H1 (cell line): ENCODE data around the gene DGUOK. TPM values are rescaled to one million over a fixed set of nuclear protein-coding genes. Genes with fewer than 3 reads are reported as not detected.
"Not testable (repeated sequence)": the region's sequence is repeated elsewhere in the genome, so short reads cannot be mapped to it uniquely, and the experiment has no call there.

Source experiments
- CTCF ChIA-PET: fragments of 300-600 bp; sonication (Branson Sonifier 250); formaldehyde crosslinking; loops from one replicate; lab custom pipeline; 2021; ENCODE audit not compliant: partially characterized antibody; lab: Charles Lee
- POLR2A ChIA-PET: fragments of 300-600 bp; sonication (Branson Sonifier 250); formaldehyde crosslinking; loops from one replicate; lab custom pipeline; 2021; ENCODE audit warnings: inconsistent platforms; ENCODE audit not compliant: partially characterized antibody; lab: Charles Lee
- DNase-seq, 2 experiments: peaks; one replicate each; pipeline versions ENCODE4 v3.0.0 to v3.0.0-alpha.2; 2010 to 2022; ENCODE audit warnings: low spot score in 2 of 2, low read depth in 1 of 2, mixed read lengths in 1 of 2
- FAIRE-seq: peaks from 2 replicates; lab custom pipeline; 2011; peaks lifted over from hg19 to GRCh38; lab: Jason Lieb, UNC
- H2AFZ ChIP-seq: 2 replicates; pipeline ENCODE4 v1.8.1; 2012; ENCODE audit warnings: low read length, inconsistent platforms
- H2AK5ac ChIP-seq: 2 replicates; pipeline ENCODE4 v1.6.1; 2013; ENCODE audit warnings: low read depth, low read length
- H2BK120ac ChIP-seq: replicated peaks from 2 replicates; pipeline ENCODE3; 2013; ENCODE audit warnings: low read depth, low read length, inconsistent platforms
- H2BK12ac ChIP-seq: 2 replicates; pipeline ENCODE4 v1.6.1; 2013; ENCODE audit warnings: low read depth, low read length
- H2BK15ac ChIP-seq: 2 replicates; pipeline ENCODE4 v1.6.1; 2013; ENCODE audit warnings: low read length
- H2BK20ac ChIP-seq: 2 replicates; pipeline ENCODE4 v1.6.1; 2013; ENCODE audit warnings: low read length
- H2BK5ac ChIP-seq: 2 replicates; pipeline ENCODE4 v1.6.1; 2013; ENCODE audit warnings: low read depth, low read length
- H3K14ac ChIP-seq: 2 replicates; pipeline ENCODE4 v1.6.1; 2013; ENCODE audit warnings: inconsistent platforms; ENCODE audit not compliant: insufficient read length
- H3K18ac ChIP-seq: 2 replicates; pipeline ENCODE4 v1.6.1; 2013; ENCODE audit warnings: low read length; ENCODE audit errors: extremely low read depth
- H3K23ac ChIP-seq: 2 replicates; pipeline ENCODE4 v1.6.1; 2013; ENCODE audit warnings: inconsistent platforms; ENCODE audit not compliant: insufficient read length
- H3K23me2 ChIP-seq: 2 replicates; pipeline ENCODE4 v1.6.1; 2013; ENCODE audit warnings: low read depth, low read length
- H3K27ac ChIP-seq: 2 replicates; pipeline ENCODE4 v1.6.1; 2011; ENCODE audit warnings: low read depth, low read length, inconsistent platforms
- H3K27me3 ChIP-seq, 4 experiments: replicated peaks in 1 of 4; 1 replicate in 1 of 4; 2 replicates in 3 of 4; pipeline versions ENCODE4 v1.6.1 to v1.8.1; 2011 to 2013; ENCODE audit warnings: low read length in 3 of 4, mild to moderate bottlenecking in 3 of 4, inconsistent platforms in 2 of 4, mixed read lengths in 2 of 4, moderate library complexity in 1 of 4; ENCODE audit not compliant: control insufficient read depth in 3 of 4, insufficient read depth in 3 of 4; ENCODE audit errors: extremely low read depth in 1 of 4
- H3K36me3 ChIP-seq, 4 experiments: 2 replicates each; pipeline versions ENCODE4 v1.6.1 to v1.8.1; 2011 to 2013; ENCODE audit warnings: mild to moderate bottlenecking in 4 of 4, low read length in 3 of 4, moderate library complexity in 2 of 4, control low read depth in 1 of 4, inconsistent platforms in 1 of 4; ENCODE audit not compliant: insufficient read depth in 4 of 4, control insufficient read depth in 2 of 4
- H3K4ac ChIP-seq: replicated peaks from 2 replicates; pipeline ENCODE3; 2013; ENCODE audit warnings: low read length, low read depth, mixed read lengths, inconsistent platforms; ENCODE audit not compliant: insufficient read length
- H3K4me1 ChIP-seq, 4 experiments: replicated peaks in 1 of 4; 1 replicate in 1 of 4; 2 replicates in 3 of 4; pipeline versions ENCODE4 v1.6.1 to v1.8.1; 2011 to 2013; ENCODE audit warnings: low read length in 3 of 4, inconsistent platforms in 2 of 4, mixed read lengths in 1 of 4; ENCODE audit not compliant: insufficient read depth in 4 of 4, control insufficient read depth in 3 of 4
- H3K4me2 ChIP-seq, 2 experiments: 2 replicates each; pipeline versions ENCODE4 v1.6.1 to v1.8.1; 2011 to 2013; ENCODE audit warnings: low read depth in 2 of 2, low read length in 2 of 2, control low read depth in 1 of 2, inconsistent platforms in 1 of 2, mild to moderate bottlenecking in 1 of 2; ENCODE audit not compliant: insufficient read depth in 1 of 2
- H3K4me3 ChIP-seq, 4 experiments: fragments of 200-600, 300-600 bp in 1 of 4; sonication (generic), shearing (Covaris generic), sonication (Bioruptor Twin) in 1 of 4; 2 replicates each; pipeline versions ENCODE4 v1.5.1 to v1.8.1; 2011 to 2016; ENCODE audit warnings: low read length in 4 of 4, low read depth in 3 of 4, control low read depth in 2 of 4, inconsistent platforms in 2 of 4, mild to moderate bottlenecking in 2 of 4, mixed read lengths in 1 of 4, moderate library complexity in 1 of 4; ENCODE audit not compliant: insufficient read depth in 2 of 4; ENCODE audit errors: extremely low read depth in 1 of 4
- H3K56ac ChIP-seq: replicated peaks from 2 replicates; pipeline ENCODE3; 2013; ENCODE audit warnings: low read depth, mild to moderate bottlenecking, mixed read lengths, low read length, inconsistent platforms; ENCODE audit not compliant: insufficient read length
- H3K79me1 ChIP-seq: 2 replicates; pipeline ENCODE4 v1.6.1; 2013; ENCODE audit warnings: low read depth, low read length, control low read depth
- H3K79me2 ChIP-seq, 2 experiments: 2 replicates each; pipeline versions ENCODE4 v1.6.1 to v1.8.1; 2012 to 2013; ENCODE audit warnings: low read length in 2 of 2, mild to moderate bottlenecking in 2 of 2, inconsistent platforms in 1 of 2; ENCODE audit not compliant: insufficient read depth in 2 of 2, control insufficient read depth in 1 of 2
- H3K9ac ChIP-seq, 4 experiments: replicated peaks in 1 of 4; 1 replicate in 1 of 4; 2 replicates in 3 of 4; pipeline versions ENCODE4 v1.6.1 to v1.8.1; 2011 to 2013; ENCODE audit warnings: low read depth in 3 of 4, low read length in 3 of 4, control low read depth in 2 of 4, mild to moderate bottlenecking in 2 of 4, moderate library complexity in 2 of 4, inconsistent platforms in 1 of 4; ENCODE audit errors: extremely low read depth in 1 of 4
- H3K9me3 ChIP-seq, 2 experiments: 2 replicates each; pipeline versions ENCODE4 v1.6.1 to v1.8.1; 2012 to 2013; ENCODE audit warnings: mild to moderate bottlenecking in 2 of 2, moderate library complexity in 2 of 2, control low read depth in 1 of 2, inconsistent platforms in 1 of 2, low read depth in 1 of 2, low read length in 1 of 2, mixed read lengths in 1 of 2; ENCODE audit not compliant: insufficient read depth in 2 of 2
- H4K20me1 ChIP-seq, 2 experiments: replicated peaks in 1 of 2; 2 replicates each; pipeline versions ENCODE3 to v1.8.1; 2011 to 2013; ENCODE audit warnings: inconsistent platforms in 2 of 2, low read length in 2 of 2, mild to moderate bottlenecking in 1 of 2; ENCODE audit not compliant: insufficient read depth in 2 of 2, control insufficient read depth in 1 of 2
- H4K5ac ChIP-seq: 2 replicates; pipeline ENCODE4 v1.6.1; 2013; ENCODE audit warnings: low read length, low read depth, mixed read lengths, inconsistent platforms; ENCODE audit not compliant: insufficient read length
- H4K8ac ChIP-seq: 2 replicates; pipeline ENCODE4 v1.8.0; 2013; ENCODE audit warnings: mild to moderate bottlenecking, moderate library complexity, low read length, inconsistent platforms; ENCODE audit not compliant: insufficient read depth; ENCODE audit errors: extremely low read depth
- H4K91ac ChIP-seq: replicated peaks from 2 replicates; pipeline ENCODE3; 2013; ENCODE audit warnings: low read length, mixed read lengths, inconsistent platforms; ENCODE audit not compliant: insufficient read length
- WGBS, 2 experiments: shearing (Covaris generic) in 1 of 2; methylation state at CpG; one replicate each; pipeline versions ENCODE4 v1.1.6 to v1.1.7; 2013 to 2015; ENCODE audit warnings: low lambda C conversion rate in 2 of 2, mixed read lengths in 2 of 2, inconsistent platforms in 1 of 2, low coverage in 1 of 2, missing lambda C conversion rate in 1 of 2; ENCODE audit not compliant: insufficient replicate concordance in 2 of 2, insufficient coverage in 1 of 2, insufficient read length in 1 of 2; ENCODE audit errors: extremely low coverage in 1 of 2, missing lambda C conversion rate in 1 of 2; 5-methylcytosine and 5-hydroxymethylcytosine counted together
- polyA plus RNA-seq, 7 experiments: library from polyadenylated mRNA; depleted of rRNA in 3 of 7; stranded (reverse) in 5 of 7; unstranded in 2 of 7; fragments of >200 nt in 5 of 7; fragments of 200-250 nt in 2 of 7; gene quantifications; 1 replicate in 5 of 7; 2 replicates in 1 of 7; 4 replicates in 1 of 7; pipeline versions ENCODE4 v1.2.1 to v1.2.3, GENCODE V29; 2011 to 2013; ENCODE audit warnings: missing spikeins in 2 of 7, mixed read lengths in 2 of 7
- total RNA-seq: library from RNA; stranded (reverse); fragmentation: NEBNext Ultra II Directional; extraction: Animal tissue kit (Norgen Biotek cat#: 25700); gene quantifications from 2 replicates; pipeline ENCODE4 v1.2.1, GENCODE V29; 2021

The DGUOK gene
- total and polyA plus RNA-seq, 2 of the 8 experiments (the other 6 are each of a cell fraction or from before 2014, with no cell fraction given), result 110 to 168 TPM

DNA sequence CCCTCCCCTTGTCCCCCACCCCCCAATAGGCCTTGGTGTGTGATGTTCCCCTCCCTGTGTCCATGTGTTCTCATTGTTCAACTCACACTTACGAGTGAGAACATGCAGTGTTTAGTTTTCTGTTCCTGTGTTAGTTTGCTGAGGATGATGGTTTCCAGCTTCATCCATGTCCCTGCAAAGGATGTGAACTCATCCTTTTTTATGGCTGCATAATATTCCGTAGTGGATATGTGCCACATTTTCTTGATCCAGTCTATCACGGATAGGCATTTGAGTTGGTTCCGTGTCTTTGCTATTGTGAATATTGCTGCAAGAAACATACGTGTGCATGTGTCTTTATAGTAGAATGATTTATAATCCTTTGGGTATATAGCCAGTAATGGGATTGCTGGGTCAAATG lies 48.7 kb upstream of the DGUOK start:
- DNase-seq, H3K4me1 ChIP-seq, POLR2A ChIA-PET, H3K4me2 ChIP-seq, H3K36me3 ChIP-seq, H2BK120ac ChIP-seq, H3K4ac ChIP-seq, H2BK5ac ChIP-seq, H3K14ac ChIP-seq, FAIRE-seq, H2AFZ ChIP-seq, H3K79me2 ChIP-seq, H3K79me1 ChIP-seq, H3K27ac ChIP-seq, H3K56ac ChIP-seq, H3K18ac ChIP-seq, H2BK15ac ChIP-seq, H3K27me3 ChIP-seq, H3K23me2 ChIP-seq, H3K9me3 ChIP-seq, H4K91ac ChIP-seq, H4K5ac ChIP-seq, H3K23ac ChIP-seq, H4K8ac ChIP-seq, H2AK5ac ChIP-seq, H4K20me1 ChIP-seq, H3K4me3 ChIP-seq, H2BK12ac ChIP-seq, CTCF ChIA-PET, H2BK20ac ChIP-seq, H3K9ac ChIP-seq: not testable (repeated sequence)
- WGBS, 2 experiments, result 94% methylated on average over 5 of the region's 5 CpGs; no CpG with 5 or more reads in 1 of the 2 experiments
